GM19351 (cell line): ENCODE results near the gene RNF8.
"Not testable (repeated sequence)": the region's sequence is repeated elsewhere in the genome, so short reads cannot be mapped to it uniquely, and the experiment has no call there.

Experiments
- ATAC-seq: cut with Tn5 transposase; IDR thresholded peaks from one replicate; pipeline ENCODE4 v1.9.1; 2021; ENCODE audit warnings: mild to moderate bottlenecking, moderate library complexity; ENCODE audit not compliant: unreplicated experiment

Gene RNF8

GRCh38 chr6:37321101-37321500, 32.7 kb upstream of the RNF8 start:
- ATAC-seq = no peak

- no peak for ATAC-seq
Observed at GRCh38 chr6:37321516-37322415, 32.0 kb upstream of the RNF8 start.

- no peak for ATAC-seq
Observed at GRCh38 chr6:37323580-37323979, 30.2 kb upstream of the RNF8 start.

GRCh38 chr6:37324131-37325033, 29.4 kb upstream of the RNF8 start:
- no peak for ATAC-seq

- not testable (repeated sequence) for ATAC-seq
Observed at GRCh38 chr6:37330345-37330744, 23.4 kb upstream of the RNF8 start.

- ATAC-seq = no peak
Observed at GRCh38 chr6:37331047-37331446, 22.7 kb upstream of the RNF8 start.

GRCh38 chr6:37332894-37333293, 20.9 kb upstream of the RNF8 start:
- no peak for ATAC-seq

GRCh38 chr6:37334047-37334446, 19.7 kb upstream of the RNF8 start:
- ATAC-seq = no peak

GRCh38 chr6:37338317-37338716, 15.5 kb upstream of the RNF8 start:
- ATAC-seq = not testable (repeated sequence)

- no peak for ATAC-seq
Observed at GRCh38 chr6:37338745-37339255, 15.0 kb upstream of the RNF8 start.

GRCh38 chr6:37339741-37340638, 13.8 kb upstream of the RNF8 start:
- no peak for ATAC-seq

- no peak for ATAC-seq
Observed at GRCh38 chr6:37340639-37340943, 13.2 kb upstream of the RNF8 start.

- ATAC-seq = no peak
Observed at GRCh38 chr6:37343248-37343647, 10.5 kb upstream of the RNF8 start.

- ATAC-seq = no peak
Observed at GRCh38 chr6:37344308-37344707, 9.5 kb upstream of the RNF8 start.

- not testable (repeated sequence) for ATAC-seq
Observed at GRCh38 chr6:37345804-37346203, 8.0 kb upstream of the RNF8 start.

- no peak for ATAC-seq
Observed at GRCh38 chr6:37347177-37347576, 6.6 kb upstream of the RNF8 start.

- no peak for ATAC-seq
Observed at GRCh38 chr6:37347670-37348111, 6.1 kb upstream of the RNF8 start.

GRCh38 chr6:37351027-37351426, 2.8 kb upstream of the RNF8 start:
- ATAC-seq = no peak

GRCh38 chr6:37352384-37352783, 1.4 kb upstream of the RNF8 start:
- ATAC-seq = no peak

GRCh38 chr6:37354526-37355384, 972 bp downstream of the RNF8 start:
- no peak for ATAC-seq
